NCI-H226 (cell line): Measurements from ENCODE around the gene MACROD2.
"Not testable (repeated sequence)": the region's sequence is repeated elsewhere in the genome, so short reads cannot be mapped to it uniquely, and the experiment has no call there.

Source experiments
- DNase-seq: peaks from one replicate; pipeline ENCODE4 v3.0.0-alpha.2; 2015

Gene MACROD2

DNA sequence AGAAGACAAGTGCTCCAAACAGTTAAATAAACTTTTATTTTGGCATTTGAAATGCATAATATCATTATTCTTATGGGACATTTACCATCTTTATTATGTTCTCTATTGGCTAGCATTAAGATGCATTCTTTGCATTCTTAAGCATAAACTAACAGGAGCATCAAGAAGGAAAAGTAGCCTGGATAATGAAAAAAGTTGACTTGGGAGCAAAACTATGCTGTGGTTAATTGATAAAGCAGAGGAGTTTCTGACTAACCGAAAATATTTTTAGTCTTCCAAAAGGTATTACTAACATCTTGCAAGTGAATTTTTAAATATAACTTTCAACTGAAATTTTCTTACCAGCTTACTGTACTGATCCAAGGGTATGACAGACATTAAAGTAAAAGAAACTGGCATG, 201.8 kb downstream of the MACROD2 start:
- peak; percentile 71 for DNase-seq

GRCh38 chr20:14198416-14198815, 203.1 kb downstream of the MACROD2 start:
- DNase-seq: no peak

DNA sequence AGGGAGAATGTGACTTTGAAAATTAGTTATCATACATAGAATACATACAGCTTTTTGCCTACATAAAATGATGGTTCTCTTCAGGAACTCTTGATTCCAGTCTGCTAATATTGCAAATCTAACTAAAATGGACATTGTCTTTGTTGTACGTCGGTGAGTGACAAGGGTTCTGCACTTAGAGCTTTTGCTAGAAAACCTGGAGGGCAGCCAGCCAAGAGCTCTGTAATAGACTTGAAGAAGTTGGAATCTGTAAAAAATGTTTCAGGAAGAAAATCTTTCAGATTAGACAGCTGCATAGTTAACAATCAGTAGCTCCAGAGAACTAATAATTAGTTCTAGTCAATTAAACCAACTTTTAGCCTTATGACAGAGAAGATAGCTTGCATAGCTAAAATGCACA, 203.8 kb downstream of the MACROD2 start:
- no peak for DNase-seq

DNA sequence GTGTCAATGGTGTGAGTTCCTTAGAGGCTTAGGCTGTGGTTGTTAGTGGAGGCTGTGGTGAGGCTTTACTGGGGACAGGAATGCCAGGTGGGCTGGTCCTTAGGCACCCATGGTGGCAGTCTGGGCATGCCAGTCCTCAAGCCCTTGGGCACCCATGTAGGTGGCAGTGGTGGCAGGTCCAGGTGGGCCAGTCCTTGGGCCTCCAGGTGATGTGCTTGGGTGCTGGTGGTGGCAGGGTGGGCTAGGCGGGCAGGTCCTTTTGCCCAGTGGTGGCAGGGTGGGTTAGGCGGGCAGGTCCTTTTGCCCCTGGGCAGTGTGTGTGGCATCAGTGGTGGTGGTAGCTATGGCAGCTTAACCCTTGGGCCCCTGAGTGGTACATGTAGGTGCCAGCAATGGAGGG, 208.3 kb downstream of the MACROD2 start:
- no peak for DNase-seq

GRCh38 chr20:14207591-14207990, 212.3 kb downstream of the MACROD2 start:
- DNase-seq: peak; percentile 45

GRCh38 chr20:14208956-14209355, 213.6 kb downstream of the MACROD2 start:
- no peak for DNase-seq

DNA sequence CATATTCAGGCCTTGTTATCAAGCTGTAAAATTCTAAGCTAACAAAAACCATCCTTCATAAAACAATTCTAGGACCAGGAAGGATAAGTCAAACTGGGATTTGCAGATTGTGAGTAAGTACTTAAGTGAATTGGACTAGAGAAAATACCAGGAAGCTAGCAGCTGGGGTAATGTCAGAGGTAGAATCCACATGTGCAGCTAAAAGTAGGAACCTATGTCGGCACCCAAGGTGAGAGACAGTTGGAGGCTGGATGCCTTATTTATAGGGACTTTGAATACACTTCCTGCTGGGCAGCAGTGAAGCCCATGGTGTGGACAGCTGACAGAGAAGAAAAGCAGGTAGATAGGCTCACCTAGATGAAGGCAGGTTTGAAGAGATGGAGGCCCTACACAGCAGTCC, 214.8 kb downstream of the MACROD2 start:
- DNase-seq: no peak

- DNase-seq: no peak
These were observed 218.7 kb downstream of the MACROD2 start for GRCh38 chr20:14214046-14214445.

- not testable (repeated sequence) for DNase-seq
These were observed 220.6 kb downstream of the MACROD2 start for GRCh38 chr20:14215880-14216279.

DNA sequence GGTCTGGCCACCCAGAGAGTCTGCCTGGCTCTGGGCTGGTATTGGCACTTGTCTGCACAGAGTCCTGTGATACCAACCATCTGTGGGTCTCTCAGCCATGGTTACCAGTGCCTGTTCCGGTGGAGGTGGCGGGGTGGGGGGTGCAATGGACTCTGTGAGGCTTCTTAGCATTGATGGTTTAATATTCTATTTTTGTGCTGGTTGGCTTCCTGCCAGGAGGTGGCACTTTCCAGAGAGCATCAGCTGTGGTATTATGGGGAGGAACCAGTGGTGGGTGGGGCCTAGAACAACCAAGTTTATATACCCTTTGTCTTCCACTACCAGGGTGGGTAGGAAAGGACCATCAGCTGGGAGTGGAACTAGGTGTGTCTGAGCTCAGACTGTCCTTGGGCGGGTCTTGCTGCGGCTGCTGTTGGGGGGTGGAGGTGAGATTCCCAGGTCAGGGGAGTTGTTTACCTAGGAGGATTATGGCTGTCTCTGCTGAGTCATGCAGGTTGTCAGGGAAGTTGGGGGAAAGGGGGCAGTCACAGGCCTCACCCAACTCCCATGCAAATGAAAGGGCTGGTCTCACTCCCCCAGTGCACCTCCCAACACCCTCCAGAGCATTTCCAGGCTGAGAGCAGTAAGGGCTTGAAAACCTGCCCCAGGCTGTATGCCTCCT, 224.6 kb downstream of the MACROD2 start:
- peak; percentile 73 for DNase-seq

- DNase-seq: no peak
These were observed 225.7 kb downstream of the MACROD2 start for GRCh38 chr20:14220986-14221385.

DNA sequence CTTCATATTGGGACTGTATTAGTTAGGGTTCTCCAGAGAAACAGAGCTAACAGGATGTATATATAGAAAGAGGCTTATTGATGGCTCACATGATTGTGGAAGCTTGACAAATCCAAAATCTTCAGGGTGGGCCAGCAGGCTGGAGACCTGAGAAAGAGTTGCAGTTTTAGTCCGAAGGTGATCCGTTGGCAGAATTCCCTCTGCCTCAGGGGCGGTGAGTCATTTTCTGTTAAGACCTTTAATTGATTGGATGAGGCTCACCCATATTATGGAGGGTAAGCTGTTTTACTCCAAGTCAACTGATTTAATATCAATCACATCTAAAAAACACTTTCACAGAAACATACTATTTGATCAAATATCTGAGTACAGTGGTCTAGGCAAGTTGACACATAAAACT, 228.5 kb downstream of the MACROD2 start:
- DNase-seq: no peak

- DNase-seq: not testable (repeated sequence)
These were observed 231.0 kb downstream of the MACROD2 start for GRCh38 chr20:14226051-14227049.

GRCh38 chr20:14232650-14233049, 237.3 kb downstream of the MACROD2 start:
- DNase-seq: no peak

DNA sequence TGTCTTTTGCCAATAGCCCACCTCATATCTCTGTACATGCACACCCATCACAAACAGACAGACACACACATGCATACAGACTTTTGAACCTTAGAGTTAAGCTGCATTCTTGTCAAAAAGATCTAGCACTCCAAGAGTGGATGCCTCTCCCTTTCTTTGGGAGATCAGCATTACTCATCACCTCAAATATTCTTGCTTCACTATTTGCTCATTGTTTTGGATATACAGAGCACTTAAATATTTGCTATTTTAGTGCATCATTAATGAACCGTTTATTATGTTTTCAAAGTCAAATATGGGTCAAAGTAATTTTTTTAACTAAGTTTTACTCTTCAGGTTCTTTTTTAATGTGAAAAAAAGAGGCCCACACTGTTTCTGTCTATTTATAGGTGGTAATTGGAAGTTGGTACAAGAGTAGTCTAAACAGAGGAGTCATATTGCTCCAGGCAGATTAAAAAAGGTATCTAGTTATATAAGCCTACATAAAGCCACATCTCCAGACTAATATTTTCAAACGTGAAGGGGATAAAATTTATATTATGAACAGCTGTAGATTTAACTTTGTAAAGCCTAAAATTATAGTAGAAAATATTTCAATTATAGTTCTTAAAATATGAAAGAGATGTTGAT, 239.5 kb downstream of the MACROD2 start:
- DNase-seq: peak; percentile 52

DNA sequence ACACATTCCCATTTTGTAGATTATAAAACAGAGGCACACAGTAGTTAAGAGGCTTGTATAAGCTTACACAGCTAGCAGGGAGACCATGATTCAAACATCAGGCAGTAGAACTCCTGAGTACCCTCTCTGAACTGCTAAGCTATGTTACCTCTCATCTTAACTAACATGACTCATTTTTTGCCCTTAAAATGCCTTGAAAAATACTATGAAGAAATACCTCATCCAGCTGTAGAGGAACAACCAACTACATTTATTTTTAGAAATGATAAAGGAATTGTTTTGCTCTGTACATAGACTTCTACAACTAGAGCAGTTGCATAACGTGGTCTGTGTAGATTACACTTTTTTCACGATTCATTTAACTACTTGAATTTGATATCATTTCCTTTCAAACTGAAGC, 240.0 kb downstream of the MACROD2 start:
- peak; percentile 73 for DNase-seq

DNA sequence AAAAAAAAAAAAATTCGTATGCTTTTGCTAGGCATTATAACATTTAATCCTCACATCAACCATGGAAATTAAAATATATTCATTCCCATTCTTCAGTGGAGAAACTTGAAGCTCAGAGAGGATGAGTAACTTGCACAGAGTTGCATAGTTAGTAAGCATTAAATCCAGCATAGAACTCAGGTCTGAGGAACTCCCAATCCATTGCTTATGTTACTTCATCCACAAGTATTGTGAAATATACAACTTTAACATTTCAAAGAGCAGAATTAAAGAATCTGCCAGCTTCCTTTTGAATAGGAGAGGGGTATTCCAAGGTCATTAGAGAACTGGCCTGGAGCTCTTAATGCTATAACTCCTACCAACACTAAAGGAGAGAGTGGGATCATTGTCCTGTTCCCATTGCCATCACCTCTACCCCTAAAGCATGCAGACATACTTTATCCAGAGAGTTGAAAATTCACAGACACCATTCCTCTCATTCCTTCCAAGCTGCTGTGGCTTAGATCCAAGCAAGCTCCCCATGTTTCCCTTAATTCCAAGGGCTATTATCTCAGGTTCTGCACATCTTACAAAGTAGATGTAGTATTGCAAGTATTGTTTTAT, 250.2 kb downstream of the MACROD2 start:
- peak; percentile 38 for DNase-seq

DNA sequence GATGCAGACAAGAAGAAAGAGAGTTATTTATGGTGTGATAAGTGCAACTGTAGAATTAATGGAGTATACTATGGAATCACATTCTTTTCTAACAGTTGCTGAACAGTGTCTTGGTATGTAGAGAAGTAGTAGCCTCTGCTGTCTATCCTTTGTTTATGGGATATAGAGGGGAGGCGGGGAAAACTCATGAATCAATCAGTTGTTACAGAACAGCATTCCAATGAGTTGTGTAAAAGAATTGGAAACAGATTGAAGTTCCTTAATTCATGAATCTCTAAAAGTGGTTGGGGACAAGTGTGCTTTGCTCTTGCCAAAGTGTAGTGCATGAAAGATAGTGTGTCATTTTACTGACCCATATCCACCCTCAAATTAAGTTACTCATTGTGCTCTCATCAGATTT, 264.4 kb downstream of the MACROD2 start:
- DNase-seq: no peak

DNA sequence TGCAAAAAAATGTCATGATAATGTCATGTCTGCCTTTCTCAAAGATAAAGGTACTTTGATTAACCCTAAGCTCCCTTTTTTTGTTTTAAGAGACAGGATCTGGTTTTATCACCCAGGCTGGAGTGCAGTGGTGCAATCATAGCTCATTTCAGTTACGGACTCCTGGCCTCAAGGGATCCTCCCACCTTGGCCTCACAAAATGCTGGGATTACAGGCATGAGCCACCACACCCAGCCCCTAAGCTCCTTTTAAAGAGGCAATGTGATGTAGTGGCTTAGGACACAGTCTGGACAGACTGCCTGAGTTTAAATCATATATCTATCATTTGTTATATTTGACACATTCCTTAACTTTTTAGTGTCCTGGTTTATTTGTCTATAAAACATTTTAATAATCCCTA, 265.1 kb downstream of the MACROD2 start:
- peak; percentile 9 for DNase-seq

DNA sequence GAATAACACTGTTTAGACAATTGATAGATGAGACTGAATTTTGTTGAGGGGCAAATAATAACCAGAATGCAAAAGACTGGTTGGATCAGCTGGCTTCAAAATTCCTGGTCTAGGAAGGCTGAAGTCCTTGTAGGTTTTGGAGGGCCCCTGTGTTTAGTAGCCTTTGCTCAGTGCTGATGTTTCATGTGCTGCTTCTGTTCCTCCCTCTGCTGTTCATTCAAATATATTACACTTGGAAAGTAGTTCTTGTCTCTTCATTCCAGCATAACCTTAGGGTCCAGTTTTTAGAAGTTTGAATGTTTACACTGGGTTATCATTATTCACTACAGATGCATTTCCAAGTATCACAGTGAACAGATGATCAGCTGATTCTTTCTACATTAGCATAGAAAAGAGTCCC, 269.6 kb downstream of the MACROD2 start:
- DNase-seq: no peak

DNA sequence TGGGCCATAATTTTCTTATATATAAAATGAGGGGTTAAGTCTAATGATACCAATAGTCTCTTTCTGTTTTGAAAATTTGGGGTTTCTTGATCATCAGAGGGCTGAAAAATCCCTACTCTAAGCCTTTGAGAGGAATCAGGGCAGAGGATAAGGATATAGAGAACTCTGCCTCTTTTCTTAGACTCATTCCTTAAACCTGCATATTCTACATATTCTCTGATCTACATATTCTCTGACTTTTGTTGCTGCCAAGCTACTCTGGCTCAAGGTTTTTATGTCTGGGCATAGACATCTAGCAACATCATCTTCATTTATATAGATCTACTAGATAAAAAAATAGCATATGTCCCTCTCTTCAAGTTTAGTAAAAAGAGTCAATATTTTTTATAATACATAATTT, 270.9 kb downstream of the MACROD2 start:
- DNase-seq: no peak

- DNase-seq: not testable (repeated sequence)
These were observed 275.4 kb downstream of the MACROD2 start for GRCh38 chr20:14270751-14271150.

GRCh38 chr20:14282140-14282539, 286.8 kb downstream of the MACROD2 start:
- DNase-seq: no peak
